HEK293 (cell line): ENCODE data around the gene ZNF865.
A peak's percentile ranks its signal among the peaks of the same experiment; 100 is the strongest.

Source experiments
- SALL2 ChIP-seq: fragments of 450-650 bp; formaldehyde crosslinking; IDR thresholded peaks from 2 replicates; pipeline ENCODE4 v1.5.0; 2017; ENCODE audit warnings: missing biosample characterization, mild to moderate bottlenecking, missing genetic modification characterization, borderline replicate concordance
- SP3 ChIP-seq: fragments of 450-650 bp; formaldehyde crosslinking; IDR thresholded peaks from 2 replicates; pipeline ENCODE4 v1.5.1; 2016; ENCODE audit warnings: missing biosample characterization, missing genetic modification characterization
- TCF7L2 ChIP-seq: IDR thresholded peaks from 2 replicates; pipeline ENCODE4 v1.6.1; 2011; ENCODE audit warnings: low read depth, mild to moderate bottlenecking, inconsistent platforms, low read length, moderate library complexity, borderline replicate concordance
- WT1 ChIP-seq: fragments of 450-650 bp; formaldehyde crosslinking; IDR thresholded peaks from 2 replicates; pipeline ENCODE4 v1.5.1; 2016; ENCODE audit warnings: missing biosample characterization, missing genetic modification characterization
- ZBTB20 ChIP-seq: fragments of 450-650 bp; formaldehyde crosslinking; IDR thresholded peaks from 2 replicates; pipeline ENCODE4 v1.5.1; 2016; ENCODE audit warnings: missing biosample characterization, missing genetic modification characterization
- ZFP3 ChIP-seq: fragments of 450-650 bp; formaldehyde crosslinking; IDR thresholded peaks from 2 replicates; pipeline ENCODE4 v1.5.1; 2016; ENCODE audit warnings: low read depth, missing biosample characterization, missing genetic modification characterization
- ZNF112 ChIP-seq: fragments of 450-650 bp; formaldehyde crosslinking; IDR thresholded peaks from 2 replicates; pipeline ENCODE4 v1.5.0; 2017; ENCODE audit warnings: missing biosample characterization, missing genetic modification characterization
- ZNF335 ChIP-seq: fragments of 450-650 bp; formaldehyde crosslinking; conservative IDR thresholded peaks from 2 replicates; pipeline ENCODE4 v1.5.1; 2016; ENCODE audit warnings: missing biosample characterization, missing genetic modification characterization
- ZNF548 ChIP-seq: fragments of 450-650 bp; formaldehyde crosslinking; IDR thresholded peaks from 2 replicates; pipeline ENCODE4 v1.5.1; 2016; ENCODE audit warnings: missing biosample characterization, missing genetic modification characterization
- ZNF549 ChIP-seq: fragments of 450-650 bp; IDR thresholded peaks from 2 replicates; pipeline ENCODE4 v1.5.1; 2018; ENCODE audit warnings: missing biosample characterization, missing genetic modification characterization, mild to moderate bottlenecking, inconsistent platforms, moderate library complexity
- ZXDB ChIP-seq: fragments of 450-650 bp; formaldehyde crosslinking; IDR thresholded peaks from 2 replicates; pipeline ENCODE4 v1.5.1; 2016; ENCODE audit warnings: missing biosample characterization, missing genetic modification characterization
- TF ChIP-seq, protein P1 (sequence below): fragments of 450-650 bp; formaldehyde crosslinking; conservative IDR thresholded peaks from 2 replicates; pipeline ENCODE4 v1.5.1; 2016; ENCODE audit warnings: low read depth, missing biosample characterization, missing genetic modification characterization
- TF ChIP-seq, protein P2 (sequence below): fragments of 450-650 bp; formaldehyde crosslinking; IDR thresholded peaks from 2 replicates; pipeline ENCODE4 v1.5.1; 2016; ENCODE audit warnings: missing biosample characterization, missing genetic modification characterization, low read depth
- TF ChIP-seq, protein P3 (sequence below): fragments of 450-650 bp; formaldehyde crosslinking; IDR thresholded peaks from 2 replicates; pipeline ENCODE4 v1.5.1; 2016; ENCODE audit warnings: missing biosample characterization, missing genetic modification characterization
- TF ChIP-seq, protein P4 (sequence below): fragments of 450-650 bp; formaldehyde crosslinking; IDR thresholded peaks from 2 replicates; pipeline ENCODE4 v1.5.1; 2017; ENCODE audit warnings: missing biosample characterization, missing genetic modification characterization
- TF ChIP-seq, protein P5 (sequence below): fragments of 450-650 bp; formaldehyde crosslinking; IDR thresholded peaks from 2 replicates; pipeline ENCODE4 v1.5.1; 2016; ENCODE audit warnings: missing biosample characterization, missing genetic modification characterization
- TF ChIP-seq, protein P6 (sequence below): fragments of 450-650 bp; formaldehyde crosslinking; IDR thresholded peaks from 2 replicates; pipeline ENCODE4 v1.5.1; 2016; ENCODE audit warnings: missing biosample characterization, missing genetic modification characterization
- TF ChIP-seq, protein P7 (sequence below): fragments of 450-650 bp; formaldehyde crosslinking; IDR thresholded peaks from 2 replicates; pipeline ENCODE4 v1.5.1; 2016; ENCODE audit warnings: missing biosample characterization, missing genetic modification characterization
- TF ChIP-seq, protein P8 (sequence below): fragments of 450-650 bp; formaldehyde crosslinking; IDR thresholded peaks from 2 replicates; pipeline ENCODE4 v1.5.1; 2016; ENCODE audit warnings: missing biosample characterization, missing genetic modification characterization

The ZNF865 gene

DNA sequence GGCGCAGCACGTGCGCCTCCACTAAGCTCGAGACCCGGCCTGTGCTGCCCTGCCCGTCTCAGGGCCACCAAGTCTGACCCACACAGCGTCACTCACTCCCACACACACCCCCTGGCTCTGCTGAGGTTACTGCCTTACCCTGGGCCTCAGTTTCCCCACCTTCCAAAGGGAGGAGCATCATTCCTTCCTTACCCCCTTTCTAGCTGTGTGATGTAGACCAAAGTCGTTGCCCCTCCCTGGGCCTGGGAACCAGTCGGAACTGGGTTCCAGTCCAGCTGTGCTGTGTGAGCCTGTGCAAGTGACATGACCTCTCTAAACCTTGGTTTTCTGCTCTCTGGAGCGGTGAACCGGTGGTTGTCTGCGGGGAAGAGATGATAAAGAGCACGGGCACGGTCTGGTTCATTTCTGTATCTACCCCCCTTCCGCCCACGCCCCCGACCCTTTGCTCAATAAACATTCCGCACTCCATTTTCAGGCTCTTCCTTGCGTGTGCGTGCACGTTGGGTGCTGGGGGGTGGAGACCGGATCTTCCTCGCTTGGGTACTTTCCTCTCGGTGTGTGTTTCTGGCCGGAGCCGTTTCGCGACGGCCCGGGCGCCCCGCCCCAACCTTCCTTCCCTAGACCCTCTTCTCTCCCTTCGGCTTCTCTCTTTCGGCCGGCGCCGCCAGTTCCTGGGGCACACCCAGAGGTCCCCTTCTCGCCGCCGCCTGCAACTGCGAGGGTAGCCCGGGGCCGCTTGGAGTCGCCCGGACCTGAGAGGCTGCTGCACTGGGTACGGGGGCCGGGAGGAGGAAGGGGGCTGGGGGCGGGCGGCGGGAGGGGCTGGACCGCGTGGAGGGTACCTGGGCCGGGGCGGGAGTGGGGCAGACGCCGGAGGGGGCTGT, 37.8 kb downstream of the ZNF865 start, which contains the start of gene ZNF581 (continued):
- TF ChIP-seq, protein P1, sequence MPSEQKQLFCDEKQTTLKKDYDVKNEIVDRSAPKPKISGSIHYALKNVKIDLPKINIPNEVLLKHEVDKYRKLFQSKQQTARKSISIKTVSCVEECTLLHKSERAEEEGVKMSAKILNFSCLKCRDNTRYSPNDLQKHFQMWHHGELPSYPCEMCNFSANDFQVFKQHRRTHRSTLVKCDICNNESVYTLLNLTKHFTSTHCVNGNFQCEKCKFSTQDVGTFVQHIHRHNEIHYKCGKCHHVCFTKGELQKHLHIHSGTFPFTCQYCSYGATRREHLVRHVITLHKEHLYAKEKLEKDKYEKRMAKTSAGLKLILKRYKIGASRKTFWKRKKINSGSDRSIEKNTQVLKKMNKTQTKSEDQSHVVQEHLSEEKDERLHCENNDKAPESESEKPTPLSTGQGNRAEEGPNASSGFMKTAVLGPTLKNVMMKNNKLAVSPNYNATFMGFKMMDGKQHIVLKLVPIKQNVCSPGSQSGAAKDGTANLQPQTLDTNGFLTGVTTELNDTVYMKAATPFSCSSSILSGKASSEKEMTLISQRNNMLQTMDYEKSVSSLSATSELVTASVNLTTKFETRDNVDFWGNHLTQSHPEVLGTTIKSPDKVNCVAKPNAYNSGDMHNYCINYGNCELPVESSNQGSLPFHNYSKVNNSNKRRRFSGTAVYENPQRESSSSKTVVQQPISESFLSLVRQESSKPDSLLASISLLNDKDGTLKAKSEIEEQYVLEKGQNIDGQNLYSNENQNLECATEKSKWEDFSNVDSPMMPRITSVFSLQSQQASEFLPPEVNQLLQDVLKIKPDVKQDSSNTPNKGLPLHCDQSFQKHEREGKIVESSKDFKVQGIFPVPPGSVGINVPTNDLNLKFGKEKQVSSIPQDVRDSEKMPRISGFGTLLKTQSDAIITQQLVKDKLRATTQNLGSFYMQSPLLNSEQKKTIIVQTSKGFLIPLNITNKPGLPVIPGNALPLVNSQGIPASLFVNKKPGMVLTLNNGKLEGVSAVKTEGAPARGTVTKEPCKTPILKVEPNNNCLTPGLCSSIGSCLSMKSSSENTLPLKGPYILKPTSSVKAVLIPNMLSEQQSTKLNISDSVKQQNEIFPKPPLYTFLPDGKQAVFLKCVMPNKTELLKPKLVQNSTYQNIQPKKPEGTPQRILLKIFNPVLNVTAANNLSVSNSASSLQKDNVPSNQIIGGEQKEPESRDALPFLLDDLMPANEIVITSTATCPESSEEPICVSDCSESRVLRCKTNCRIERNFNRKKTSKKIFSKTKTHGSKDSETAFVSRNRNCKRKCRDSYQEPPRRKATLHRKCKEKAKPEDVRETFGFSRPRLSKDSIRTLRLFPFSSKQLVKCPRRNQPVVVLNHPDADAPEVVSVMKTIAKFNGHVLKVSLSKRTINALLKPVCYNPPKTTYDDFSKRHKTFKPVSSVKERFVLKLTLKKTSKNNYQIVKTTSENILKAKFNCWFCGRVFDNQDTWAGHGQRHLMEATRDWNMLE = peak; percentile 48; the same call in 1 of the 2 replicates
- peak; percentile 95 for TF ChIP-seq SP3
- no peak for TF ChIP-seq TCF7L2
- TF ChIP-seq, protein P2, sequence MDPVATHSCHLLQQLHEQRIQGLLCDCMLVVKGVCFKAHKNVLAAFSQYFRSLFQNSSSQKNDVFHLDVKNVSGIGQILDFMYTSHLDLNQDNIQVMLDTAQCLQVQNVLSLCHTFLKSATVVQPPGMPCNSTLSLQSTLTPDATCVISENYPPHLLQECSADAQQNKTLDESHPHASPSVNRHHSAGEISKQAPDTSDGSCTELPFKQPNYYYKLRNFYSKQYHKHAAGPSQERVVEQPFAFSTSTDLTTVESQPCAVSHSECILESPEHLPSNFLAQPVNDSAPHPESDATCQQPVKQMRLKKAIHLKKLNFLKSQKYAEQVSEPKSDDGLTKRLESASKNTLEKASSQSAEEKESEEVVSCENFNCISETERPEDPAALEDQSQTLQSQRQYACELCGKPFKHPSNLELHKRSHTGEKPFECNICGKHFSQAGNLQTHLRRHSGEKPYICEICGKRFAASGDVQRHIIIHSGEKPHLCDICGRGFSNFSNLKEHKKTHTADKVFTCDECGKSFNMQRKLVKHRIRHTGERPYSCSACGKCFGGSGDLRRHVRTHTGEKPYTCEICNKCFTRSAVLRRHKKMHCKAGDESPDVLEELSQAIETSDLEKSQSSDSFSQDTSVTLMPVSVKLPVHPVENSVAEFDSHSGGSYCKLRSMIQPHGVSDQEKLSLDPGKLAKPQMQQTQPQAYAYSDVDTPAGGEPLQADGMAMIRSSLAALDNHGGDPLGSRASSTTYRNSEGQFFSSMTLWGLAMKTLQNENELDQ (tag by site-specific recombination) = no peak
- TF ChIP-seq, protein P3, sequence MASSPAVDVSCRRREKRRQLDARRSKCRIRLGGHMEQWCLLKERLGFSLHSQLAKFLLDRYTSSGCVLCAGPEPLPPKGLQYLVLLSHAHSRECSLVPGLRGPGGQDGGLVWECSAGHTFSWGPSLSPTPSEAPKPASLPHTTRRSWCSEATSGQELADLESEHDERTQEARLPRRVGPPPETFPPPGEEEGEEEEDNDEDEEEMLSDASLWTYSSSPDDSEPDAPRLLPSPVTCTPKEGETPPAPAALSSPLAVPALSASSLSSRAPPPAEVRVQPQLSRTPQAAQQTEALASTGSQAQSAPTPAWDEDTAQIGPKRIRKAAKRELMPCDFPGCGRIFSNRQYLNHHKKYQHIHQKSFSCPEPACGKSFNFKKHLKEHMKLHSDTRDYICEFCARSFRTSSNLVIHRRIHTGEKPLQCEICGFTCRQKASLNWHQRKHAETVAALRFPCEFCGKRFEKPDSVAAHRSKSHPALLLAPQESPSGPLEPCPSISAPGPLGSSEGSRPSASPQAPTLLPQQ (tag by site-specific recombination) = peak; percentile 80
- TF ChIP-seq ZFP3 (tag by site-specific recombination) = no peak
- no peak for TF ChIP-seq SALL2 (tag by site-specific recombination)
- TF ChIP-seq, protein P4, sequence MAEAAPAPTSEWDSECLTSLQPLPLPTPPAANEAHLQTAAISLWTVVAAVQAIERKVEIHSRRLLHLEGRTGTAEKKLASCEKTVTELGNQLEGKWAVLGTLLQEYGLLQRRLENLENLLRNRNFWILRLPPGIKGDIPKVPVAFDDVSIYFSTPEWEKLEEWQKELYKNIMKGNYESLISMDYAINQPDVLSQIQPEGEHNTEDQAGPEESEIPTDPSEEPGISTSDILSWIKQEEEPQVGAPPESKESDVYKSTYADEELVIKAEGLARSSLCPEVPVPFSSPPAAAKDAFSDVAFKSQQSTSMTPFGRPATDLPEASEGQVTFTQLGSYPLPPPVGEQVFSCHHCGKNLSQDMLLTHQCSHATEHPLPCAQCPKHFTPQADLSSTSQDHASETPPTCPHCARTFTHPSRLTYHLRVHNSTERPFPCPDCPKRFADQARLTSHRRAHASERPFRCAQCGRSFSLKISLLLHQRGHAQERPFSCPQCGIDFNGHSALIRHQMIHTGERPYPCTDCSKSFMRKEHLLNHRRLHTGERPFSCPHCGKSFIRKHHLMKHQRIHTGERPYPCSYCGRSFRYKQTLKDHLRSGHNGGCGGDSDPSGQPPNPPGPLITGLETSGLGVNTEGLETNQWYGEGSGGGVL (tag by site-specific recombination) = no peak
- TF ChIP-seq ZBTB20 (tag by site-specific recombination) = peak; percentile 77
- peak; percentile 48; the same call in 1 of the 2 replicates for TF ChIP-seq WT1
- TF ChIP-seq ZNF335 (tag by site-specific recombination) = peak; percentile 57
- TF ChIP-seq, protein P5, sequence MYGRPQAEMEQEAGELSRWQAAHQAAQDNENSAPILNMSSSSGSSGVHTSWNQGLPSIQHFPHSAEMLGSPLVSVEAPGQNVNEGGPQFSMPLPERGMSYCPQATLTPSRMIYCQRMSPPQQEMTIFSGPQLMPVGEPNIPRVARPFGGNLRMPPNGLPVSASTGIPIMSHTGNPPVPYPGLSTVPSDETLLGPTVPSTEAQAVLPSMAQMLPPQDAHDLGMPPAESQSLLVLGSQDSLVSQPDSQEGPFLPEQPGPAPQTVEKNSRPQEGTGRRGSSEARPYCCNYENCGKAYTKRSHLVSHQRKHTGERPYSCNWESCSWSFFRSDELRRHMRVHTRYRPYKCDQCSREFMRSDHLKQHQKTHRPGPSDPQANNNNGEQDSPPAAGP (tag by site-specific recombination) = peak; percentile 87
- TF ChIP-seq ZNF548 (tag by site-specific recombination) = no peak
- TF ChIP-seq, protein P6, sequence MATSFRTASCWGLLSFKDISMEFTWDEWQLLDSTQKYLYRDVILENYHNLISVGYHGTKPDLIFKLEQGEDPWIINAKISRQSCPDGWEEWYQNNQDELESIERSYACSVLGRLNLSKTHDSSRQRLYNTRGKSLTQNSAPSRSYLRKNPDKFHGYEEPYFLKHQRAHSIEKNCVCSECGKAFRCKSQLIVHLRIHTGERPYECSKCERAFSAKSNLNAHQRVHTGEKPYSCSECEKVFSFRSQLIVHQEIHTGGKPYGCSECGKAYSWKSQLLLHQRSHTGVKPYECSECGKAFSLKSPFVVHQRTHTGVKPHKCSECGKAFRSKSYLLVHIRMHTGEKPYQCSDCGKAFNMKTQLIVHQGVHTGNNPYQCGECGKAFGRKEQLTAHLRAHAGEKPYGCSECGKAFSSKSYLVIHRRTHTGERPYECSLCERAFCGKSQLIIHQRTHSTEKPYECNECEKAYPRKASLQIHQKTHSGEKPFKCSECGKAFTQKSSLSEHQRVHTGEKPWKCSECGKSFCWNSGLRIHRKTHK (tag by site-specific recombination) = no peak
- TF ChIP-seq, protein P7, sequence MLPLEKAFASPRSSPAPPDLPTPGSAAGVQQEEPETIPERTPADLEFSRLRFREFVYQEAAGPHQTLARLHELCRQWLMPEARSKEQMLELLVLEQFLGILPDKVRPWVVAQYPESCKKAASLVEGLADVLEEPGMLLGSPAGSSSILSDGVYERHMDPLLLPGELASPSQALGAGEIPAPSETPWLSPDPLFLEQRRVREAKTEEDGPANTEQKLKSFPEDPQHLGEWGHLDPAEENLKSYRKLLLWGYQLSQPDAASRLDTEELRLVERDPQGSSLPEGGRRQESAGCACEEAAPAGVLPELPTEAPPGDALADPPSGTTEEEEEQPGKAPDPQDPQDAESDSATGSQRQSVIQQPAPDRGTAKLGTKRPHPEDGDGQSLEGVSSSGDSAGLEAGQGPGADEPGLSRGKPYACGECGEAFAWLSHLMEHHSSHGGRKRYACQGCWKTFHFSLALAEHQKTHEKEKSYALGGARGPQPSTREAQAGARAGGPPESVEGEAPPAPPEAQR (tag by site-specific recombination) = no peak; the same call in 1 of the 2 replicates
- peak; percentile 96 for TF ChIP-seq ZXDB
- no peak for TF ChIP-seq ZNF112 (tag by site-specific recombination)
- TF ChIP-seq, protein P8, sequence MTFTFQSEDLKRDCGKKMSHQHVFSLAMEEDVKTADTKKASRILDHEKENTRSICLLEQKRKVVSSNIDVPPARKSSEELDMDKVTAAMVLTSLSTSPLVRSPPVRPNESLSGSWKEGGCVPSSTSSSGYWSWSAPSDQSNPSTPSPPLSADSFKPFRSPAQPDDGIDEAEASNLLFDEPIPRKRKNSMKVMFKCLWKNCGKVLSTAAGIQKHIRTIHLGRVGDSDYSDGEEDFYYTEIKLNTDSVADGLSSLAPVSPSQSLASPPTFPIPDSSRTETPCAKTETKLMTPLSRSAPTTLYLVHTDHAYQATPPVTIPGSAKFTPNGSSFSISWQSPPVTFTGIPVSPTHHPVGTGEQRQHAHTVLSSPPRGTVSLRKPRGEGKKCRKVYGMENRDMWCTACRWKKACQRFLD (tag by site-specific recombination) = no peak
- TF ChIP-seq ZNF549 = no peak
